Measurements from ENCODE around the gene KLHL17. TPM values are rescaled to one million over a fixed set of nuclear protein-coding genes. Genes with fewer than 3 reads are reported as not detected.
"Not testable (repeated sequence)": the region's sequence is repeated elsewhere in the genome, so short reads cannot be mapped to it uniquely, and the experiment has no call there.

KLHL17 gene
- total RNA-seq, 1 donor from 2014 or later: 33.3 TPM

DNA sequence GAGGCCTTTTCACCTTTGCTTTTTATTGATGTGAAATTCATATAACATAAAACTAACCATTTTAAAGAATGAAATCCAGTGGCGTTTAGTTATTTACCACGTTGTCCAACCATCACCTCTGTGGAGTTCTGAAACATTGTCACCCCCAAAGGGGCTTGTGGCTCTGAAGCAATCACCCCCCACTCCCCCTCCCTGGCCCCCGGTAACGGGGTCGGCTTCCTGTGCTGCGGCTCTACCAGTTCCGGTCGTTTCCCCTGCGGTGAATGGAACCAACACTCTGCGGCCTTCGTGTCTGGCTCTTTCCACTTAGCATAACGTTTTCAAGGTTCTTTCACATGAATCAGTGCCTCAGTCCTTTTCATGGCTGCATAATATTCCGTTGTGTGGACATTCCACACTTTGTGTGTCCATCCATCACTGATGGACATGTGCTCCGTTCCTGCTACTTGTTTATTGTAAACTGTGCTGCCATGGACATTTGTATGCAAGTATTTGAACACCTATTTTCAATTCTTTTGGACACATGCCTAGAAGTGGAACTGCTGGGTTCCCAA lies 51.1 kb downstream of the KLHL17 start:
- no peak overlapping the region for H3K4me3 ChIP-seq (ENCODE audit: low read depth, low read length)
- DNase-seq (ENCODE audit: low read depth): no peak
- no peak for TF ChIP-seq CTCF (conservative IDR thresholded peaks at IDR 0.05; ENCODE audit: low read depth, low read length)

- H3K4me3 ChIP-seq (ENCODE audit: low read depth, low read length): peak overlapping the region; percentile 79
- DNase-seq (ENCODE audit: low read depth): not testable (repeated sequence)
Observed at GRCh38 chr1:1012736-1013104, 52.3 kb downstream of the KLHL17 start.

DNA sequence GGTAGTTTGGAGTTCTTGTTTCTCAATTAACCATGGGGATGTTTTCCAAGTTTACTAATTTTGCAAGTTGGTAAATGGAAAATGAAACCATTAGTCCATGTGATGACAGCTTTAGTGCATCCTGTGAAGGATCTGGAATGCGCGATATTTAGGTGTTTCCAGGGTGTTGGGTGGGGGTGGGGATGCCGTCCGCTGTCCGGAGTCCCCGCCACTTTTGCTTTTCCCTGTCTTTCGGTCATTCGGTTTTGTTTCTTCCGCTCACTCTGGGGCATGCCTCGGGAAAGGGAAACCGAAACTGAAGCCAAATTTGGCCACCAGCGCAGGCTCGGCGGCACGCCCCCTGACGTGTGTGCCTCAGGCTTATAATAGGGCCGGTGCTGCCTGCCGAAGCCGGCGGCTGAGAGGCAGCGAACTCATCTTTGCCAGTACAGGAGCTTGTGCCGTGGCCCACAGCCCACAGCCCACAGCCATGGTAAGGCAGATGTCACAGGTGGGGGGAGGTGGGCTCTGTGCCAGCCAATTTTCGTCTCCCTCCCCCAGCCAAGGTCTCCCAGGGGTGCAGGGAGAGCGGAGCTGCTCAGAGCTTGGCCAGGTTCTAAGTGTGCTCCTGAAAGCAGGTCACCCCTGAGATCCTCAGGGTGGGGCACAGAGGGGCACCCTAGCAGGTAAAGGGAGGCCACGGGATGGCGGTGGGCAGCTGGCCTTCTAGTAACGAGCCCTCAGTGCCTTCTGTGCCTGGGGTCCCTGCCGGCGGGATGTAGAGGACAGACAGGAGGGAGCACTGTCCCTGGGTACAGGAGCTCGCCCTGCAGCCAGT lies 52.9 kb downstream of the KLHL17 start, which contains the start of gene ISG15:
Gene ISG15 (plus strand): TSS at position 393 of the 817 bp plus-strand sequence. CDS start 77 bp downstream, at position 470.
- no peak for DNase-seq (ENCODE audit: low read depth)
- peak within 1 kb of the TSS; percentile 79 for H3K4me3 ChIP-seq (ENCODE audit: low read depth, low read length)
- TF ChIP-seq CTCF (conservative IDR thresholded peaks at IDR 0.05; ENCODE audit: low read depth, low read length): no peak

GRCh38 chr1:1013922-1014648 lies 53.7 kb downstream of the KLHL17 start:
- TF ChIP-seq CTCF (conservative IDR thresholded peaks at IDR 0.05; ENCODE audit: low read depth, low read length): no peak
- peak overlapping the region; percentile 79 for H3K4me3 ChIP-seq (ENCODE audit: low read depth, low read length)
- no peak for DNase-seq (ENCODE audit: low read depth)

DNA sequence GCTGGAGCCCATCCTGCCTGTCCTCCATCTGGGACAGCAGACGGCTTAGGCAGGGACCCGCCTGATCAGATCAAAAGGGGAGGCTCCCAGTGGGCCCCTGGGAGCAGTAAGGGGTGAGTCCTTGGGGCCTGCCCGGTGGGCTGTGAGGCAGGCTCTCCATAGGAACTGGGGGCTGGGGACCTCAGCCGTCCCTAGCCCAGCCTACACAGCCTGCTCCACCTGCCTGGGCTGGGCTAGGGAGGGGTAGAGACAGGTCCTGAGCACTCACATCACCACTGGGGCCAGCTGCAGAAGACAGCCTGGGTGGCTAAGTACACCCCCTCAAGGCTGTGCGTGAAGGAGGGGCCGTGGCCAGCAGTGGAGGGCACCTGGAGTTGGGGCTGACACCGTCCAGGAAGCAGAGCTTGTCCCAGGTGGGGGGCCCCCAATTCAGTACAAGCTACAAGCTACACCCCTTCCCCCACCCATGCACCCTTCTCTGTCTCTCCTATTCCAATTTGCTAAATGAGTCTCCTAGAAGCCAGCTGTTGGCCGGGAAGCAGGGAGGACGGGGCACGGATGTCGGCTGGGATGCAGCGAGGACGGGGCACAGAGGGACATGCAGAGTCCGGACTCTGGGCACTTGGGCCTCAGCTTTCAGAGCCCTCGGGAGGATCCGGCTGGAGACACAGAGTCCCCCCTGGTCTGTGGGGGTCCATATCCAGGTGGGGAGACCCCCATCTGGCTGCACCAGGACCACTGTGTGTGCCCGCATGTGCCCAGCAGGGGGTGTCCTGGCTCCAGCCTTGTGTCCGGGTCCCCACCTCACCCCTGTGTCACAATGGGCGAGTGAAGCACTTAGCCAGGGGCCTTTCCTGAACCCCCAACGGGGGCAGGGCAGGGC lies 54.7 kb downstream of the KLHL17 start:
- H3K4me3 ChIP-seq (ENCODE audit: low read depth, low read length): no peak overlapping the region
- DNase-seq (ENCODE audit: low read depth): no peak
- TF ChIP-seq CTCF (conservative IDR thresholded peaks at IDR 0.05; ENCODE audit: low read depth, low read length): peak; percentile 56

Other genes with a start within 250 kb of the KLHL17 start
- 0.51 and 3.5 TPM in 2 replicates for gene SAMD11, start 36.7 kb upstream of the KLHL17 start, total RNA-seq
- gene NOC2L, start 1.3 kb upstream of the KLHL17 start, total RNA-seq: 73.9 and 132 TPM in 2 replicates
- gene PLEKHN1, start 5.9 kb downstream of the KLHL17 start, total RNA-seq: 3.1 and 6.8 TPM in 2 replicates
- not detected in 2 replicates for gene PERM1, start 21.5 kb downstream of the KLHL17 start, total RNA-seq
- gene HES4, start 39.5 kb downstream of the KLHL17 start, total RNA-seq: 141 and 193 TPM in 2 replicates
- gene ISG15, start 52.9 kb downstream of the KLHL17 start, total RNA-seq: 66.0 and 75.6 TPM in 2 replicates
- 261 and 462 TPM in 2 replicates for gene AGRN, start 59.5 kb downstream of the KLHL17 start, total RNA-seq
- 0.36 and 1.6 TPM in 2 replicates for gene RNF223, start 113.7 kb downstream of the KLHL17 start, total RNA-seq
- gene C1orf159, start 155.5 kb downstream of the KLHL17 start, total RNA-seq: 20.2 and 24.9 TPM in 2 replicates
- not detected in 2 replicates for gene TTLL10, start 213.3 kb downstream of the KLHL17 start, total RNA-seq
- 0.65 and 3.1 TPM in 2 replicates for gene TNFRSF18, start 246.0 kb downstream of the KLHL17 start, total RNA-seq